GM12872 (cell line): Measurements from ENCODE around the gene TBL1X.

Source experiments
- TF ChIP-seq, protein P1 (sequence below): IDR thresholded peaks from 3 replicates; pipeline ENCODE4 v1.5.1; 2011; ENCODE audit warnings: low read depth, mild to moderate bottlenecking, low read length, moderate library complexity; ENCODE audit not compliant: insufficient read depth

Gene TBL1X

DNA sequence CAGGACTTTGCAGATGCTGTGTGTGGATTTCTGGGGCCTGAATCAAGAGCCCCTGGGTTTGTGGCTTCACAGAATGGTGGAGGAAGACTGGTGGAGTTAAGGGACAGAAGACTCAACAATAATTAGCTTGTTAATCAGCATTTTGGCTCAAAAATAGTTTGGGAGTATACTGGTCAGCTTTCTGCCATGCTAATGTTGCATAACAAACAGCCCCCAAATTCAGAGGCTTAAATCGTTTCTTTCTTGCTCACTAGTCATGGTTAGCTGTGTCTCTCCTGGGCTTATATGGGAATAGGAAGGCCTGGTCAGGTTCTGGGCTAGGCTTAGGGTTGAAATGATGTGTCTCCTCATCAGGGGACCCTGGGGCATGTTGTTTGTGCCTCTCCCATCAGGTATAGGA is 24.4 kb downstream of the TBL1X start:
- TF ChIP-seq, protein P1, sequence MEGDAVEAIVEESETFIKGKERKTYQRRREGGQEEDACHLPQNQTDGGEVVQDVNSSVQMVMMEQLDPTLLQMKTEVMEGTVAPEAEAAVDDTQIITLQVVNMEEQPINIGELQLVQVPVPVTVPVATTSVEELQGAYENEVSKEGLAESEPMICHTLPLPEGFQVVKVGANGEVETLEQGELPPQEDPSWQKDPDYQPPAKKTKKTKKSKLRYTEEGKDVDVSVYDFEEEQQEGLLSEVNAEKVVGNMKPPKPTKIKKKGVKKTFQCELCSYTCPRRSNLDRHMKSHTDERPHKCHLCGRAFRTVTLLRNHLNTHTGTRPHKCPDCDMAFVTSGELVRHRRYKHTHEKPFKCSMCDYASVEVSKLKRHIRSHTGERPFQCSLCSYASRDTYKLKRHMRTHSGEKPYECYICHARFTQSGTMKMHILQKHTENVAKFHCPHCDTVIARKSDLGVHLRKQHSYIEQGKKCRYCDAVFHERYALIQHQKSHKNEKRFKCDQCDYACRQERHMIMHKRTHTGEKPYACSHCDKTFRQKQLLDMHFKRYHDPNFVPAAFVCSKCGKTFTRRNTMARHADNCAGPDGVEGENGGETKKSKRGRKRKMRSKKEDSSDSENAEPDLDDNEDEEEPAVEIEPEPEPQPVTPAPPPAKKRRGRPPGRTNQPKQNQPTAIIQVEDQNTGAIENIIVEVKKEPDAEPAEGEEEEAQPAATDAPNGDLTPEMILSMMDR = no peak

DNA sequence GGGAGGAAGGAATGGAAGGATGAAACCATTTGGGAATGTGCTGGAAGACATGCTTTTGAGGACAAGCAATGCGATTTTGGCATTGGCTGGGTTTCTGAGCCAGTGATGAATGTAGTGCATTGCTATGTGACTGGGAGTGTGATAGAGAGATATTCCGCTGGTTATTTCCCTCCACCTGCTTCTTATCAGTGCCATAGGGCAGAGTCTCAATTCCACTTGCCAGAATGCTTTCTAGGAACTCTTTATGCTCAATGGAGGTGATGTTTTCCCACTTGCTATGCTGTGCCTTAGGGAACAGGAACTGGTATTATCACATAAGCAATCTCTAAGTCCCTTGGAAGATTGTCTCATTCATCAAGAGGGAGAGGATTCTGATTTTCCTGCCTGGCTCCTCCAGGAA is 28.0 kb downstream of the TBL1X start:
- TF ChIP-seq, protein P1 = no peak

DNA sequence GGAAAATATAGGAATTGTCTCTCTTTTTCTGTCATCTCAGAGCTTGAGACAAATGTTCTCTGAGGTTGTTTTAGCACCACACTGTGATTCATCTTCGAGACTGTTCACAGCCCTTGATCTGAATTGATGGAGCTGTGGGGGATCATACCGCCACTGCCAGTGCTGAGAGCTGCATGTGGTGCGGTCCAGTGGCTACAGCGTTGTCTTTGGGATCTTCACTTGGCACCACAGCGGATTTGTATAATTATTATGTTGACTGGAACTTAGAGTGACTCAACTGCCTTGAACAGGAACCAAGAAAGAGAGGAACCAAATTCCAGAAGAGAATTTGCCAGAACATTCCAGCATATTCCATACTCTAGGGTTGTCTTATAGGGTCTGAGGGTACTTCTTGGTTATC is 29.1 kb downstream of the TBL1X start:
- TF ChIP-seq, protein P1 = no peak

DNA sequence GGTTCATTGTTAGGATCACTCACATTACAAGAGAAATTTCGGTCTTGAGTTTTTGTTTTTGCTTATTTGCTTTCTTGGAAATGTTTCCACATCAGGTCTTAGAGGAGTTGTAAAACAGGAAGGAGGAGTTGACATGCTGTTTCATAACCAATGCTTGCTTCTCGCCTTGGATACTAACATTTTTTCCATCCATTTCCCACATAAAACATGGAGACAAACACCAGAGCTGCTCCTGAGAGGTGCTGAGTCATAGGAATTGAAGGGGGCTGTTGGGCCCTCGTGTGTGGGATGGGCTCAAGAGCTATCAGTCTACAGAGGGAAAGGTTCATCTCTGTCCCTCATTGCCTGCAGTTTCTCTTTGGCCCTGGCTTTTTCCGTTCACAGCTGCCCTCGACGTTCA is 29.9 kb downstream of the TBL1X start:
- TF ChIP-seq, protein P1 = no peak

GRCh38 chrX:9495496-9495895 is 30.6 kb downstream of the TBL1X start:
- TF ChIP-seq, protein P1 = no peak

DNA sequence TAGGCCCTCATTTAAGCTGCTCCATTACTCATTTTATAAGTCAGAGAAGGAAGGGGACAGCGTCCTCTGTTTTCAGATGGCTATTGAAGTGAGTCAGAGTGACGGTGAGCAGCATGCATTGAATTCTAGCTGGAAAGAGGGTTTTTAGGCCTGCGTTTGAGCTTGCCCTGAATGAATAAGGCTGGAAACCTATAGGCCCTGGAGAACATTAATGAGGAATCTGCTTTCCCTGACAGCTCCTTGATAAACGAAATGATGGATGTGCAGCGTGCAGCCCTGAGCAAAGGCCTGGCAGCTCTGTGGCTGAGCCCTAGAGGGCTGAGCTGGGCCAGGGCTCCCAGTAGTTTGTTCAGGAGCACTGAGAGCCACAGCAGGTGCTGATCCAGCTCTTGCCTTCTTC is 33.4 kb downstream of the TBL1X start:
- TF ChIP-seq, protein P1 = no peak

GRCh38 chrX:9500584-9500983 is 35.7 kb downstream of the TBL1X start:
- TF ChIP-seq, protein P1 = no peak

GRCh38 chrX:9501362-9501761 is 36.5 kb downstream of the TBL1X start:
- TF ChIP-seq, protein P1 = no peak
